ENCODE results near the gene GCGR.

- TF ChIP-seq CTCF (conservative IDR thresholded peaks at IDR 0.05; ENCODE audit: low read length) (peak; percentile 42), EZH2phosphoT487 (IDR thresholded peaks at IDR 0.05; ENCODE audit: borderline replicate concordance, low read depth, low read length) (no peak)
Measured at GRCh38 chr17:81854974-81855774, 51.2 kb downstream of the GCGR start.

Data from OCI-LY7 (cell line).